ENCODE data around the gene GJC2.
A peak's percentile ranks its signal among the peaks of the same experiment; 100 is the strongest.
"Not testable (repeated sequence)": the region's sequence is repeated elsewhere in the genome, so short reads cannot be mapped to it uniquely, and the experiment has no call there.

GJC2 gene

DNA sequence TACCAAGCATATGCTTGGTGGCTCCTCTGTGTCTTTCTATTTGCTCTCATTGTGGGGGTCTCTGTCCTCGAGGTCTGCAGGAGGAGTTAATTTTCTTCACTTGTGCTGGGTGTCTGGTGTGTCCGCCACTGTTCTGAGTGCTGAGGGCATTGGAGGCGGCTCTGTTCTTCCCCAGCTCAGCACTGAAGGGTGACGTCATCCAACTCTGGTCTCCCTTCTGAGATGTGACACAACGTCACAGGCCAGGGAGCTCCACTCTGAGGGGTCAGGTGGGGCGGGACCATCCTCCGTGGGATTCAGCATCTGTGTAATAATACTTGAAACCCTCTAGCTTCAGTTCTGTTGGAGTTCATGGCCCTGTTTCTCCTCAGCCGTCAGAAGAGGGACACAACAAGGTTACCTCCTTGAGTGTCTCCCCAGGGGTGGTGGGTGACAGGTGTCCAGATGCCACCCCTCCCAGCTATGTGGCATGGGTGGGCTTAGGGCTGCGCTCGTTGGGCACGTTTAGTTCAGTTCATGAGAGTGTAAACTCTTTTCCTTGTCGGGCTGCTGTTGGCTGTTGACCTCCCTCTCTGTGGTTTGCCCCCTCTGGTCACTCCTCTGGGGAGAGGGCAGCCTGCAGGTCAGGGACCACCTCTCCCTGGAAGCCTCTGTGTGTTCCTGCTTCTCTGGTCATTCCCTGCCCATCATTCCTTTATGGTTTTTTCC, 19.0 kb downstream of the GJC2 start:
- no peak for TF ChIP-seq JUND (IDR thresholded peaks at IDR 0.05; ENCODE audit: low read depth)
- in situ Hi-C loops (cut with HindIII; ENCODE audit: low pct_unique_long_range_greater_than_20kb, low sequenced_read_pairs): no loop called here
- DNase-seq (ENCODE audit: low read depth in 1 of 2, low spot score in 1 of 2): no peak

DNA sequence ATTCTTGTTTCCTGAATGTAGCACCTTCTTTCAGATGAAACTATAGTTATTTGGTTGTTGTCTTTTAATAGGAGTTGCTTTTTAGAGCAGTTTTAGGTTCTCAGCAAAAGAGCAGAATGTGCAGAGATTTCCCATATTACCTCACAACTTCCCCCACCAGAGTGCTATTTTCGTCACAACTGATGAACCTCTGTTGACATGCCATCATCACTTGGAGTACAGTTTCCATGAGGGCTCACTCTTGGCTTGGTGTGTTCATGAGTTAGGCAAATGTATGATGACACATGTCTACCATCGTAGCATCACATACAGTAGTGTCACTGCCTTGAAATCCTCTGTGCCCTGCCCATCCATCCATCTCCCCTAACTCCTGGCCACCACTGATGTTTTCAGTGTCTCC, 19.6 kb downstream of the GJC2 start:
- in situ Hi-C loops (cut with HindIII; ENCODE audit: low pct_unique_long_range_greater_than_20kb, low sequenced_read_pairs): no loop called here
- DNase-seq (ENCODE audit: low read depth in 1 of 2, low spot score in 1 of 2): no peak
- TF ChIP-seq JUND (IDR thresholded peaks at IDR 0.05; ENCODE audit: low read depth): no peak

DNA sequence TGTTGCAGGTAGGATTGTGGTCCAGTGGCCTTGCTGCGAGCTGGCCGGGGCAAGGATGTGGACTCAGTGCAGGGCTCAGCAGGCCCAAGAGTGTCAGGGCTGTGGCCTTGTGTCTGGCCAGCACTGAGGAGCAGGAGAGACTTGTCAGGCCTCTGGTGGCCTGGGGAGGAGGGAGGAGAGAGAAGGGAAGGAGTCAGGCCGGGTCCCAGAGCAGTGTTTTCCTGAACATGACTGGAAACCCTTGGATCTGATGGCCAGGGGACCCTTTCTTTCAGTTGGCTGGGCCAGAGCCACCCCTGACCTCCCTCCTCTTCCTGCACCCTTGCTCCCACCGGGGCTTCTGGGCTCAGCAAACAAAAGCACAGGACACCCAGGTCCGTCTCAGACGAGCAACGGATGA, 20.9 kb downstream of the GJC2 start:
- no peak for DNase-seq (ENCODE audit: low read depth in 1 of 2, low spot score in 1 of 2)
- in situ Hi-C loops (cut with HindIII; ENCODE audit: low pct_unique_long_range_greater_than_20kb, low sequenced_read_pairs): no loop called here
- no peak for TF ChIP-seq JUND (IDR thresholded peaks at IDR 0.05; ENCODE audit: low read depth)

DNA sequence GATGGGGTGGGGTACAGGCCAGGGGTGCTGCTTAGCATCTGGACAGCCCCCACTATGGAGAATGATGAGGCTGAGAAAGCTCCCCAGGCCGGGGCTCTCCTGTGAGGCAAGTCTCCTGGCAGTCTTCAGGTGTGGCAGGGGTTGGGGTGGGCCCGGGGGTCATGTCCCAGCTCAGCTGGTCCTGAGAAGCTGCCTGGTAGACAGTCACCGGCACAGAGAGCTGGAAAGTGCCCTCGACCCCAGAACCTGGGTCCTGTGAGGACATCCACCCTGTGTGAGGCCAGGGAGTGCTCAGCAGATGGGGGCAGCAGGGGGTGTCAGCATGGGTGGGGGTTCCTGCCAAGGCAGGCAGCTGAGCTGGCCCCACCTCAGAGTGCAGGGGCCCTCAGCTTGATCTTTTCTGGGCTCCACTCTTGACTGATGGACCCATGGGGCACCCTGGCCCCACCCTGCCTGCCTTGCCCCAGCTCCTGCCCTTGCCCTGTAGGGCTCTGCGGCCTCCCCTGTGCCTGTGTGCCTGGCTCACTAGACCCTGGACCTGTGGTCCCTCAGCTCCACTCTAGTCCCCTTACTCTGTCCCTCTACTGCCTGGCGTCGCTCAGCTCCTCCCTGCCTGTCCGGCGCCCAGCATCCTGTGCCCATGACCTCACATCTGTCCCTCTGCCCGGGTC, 21.6 kb downstream of the GJC2 start:
- DNase-seq (ENCODE audit: low read depth in 1 of 2, low spot score in 1 of 2): no peak
- in situ Hi-C loops (cut with HindIII; ENCODE audit: low pct_unique_long_range_greater_than_20kb, low sequenced_read_pairs): no loop called here
- TF ChIP-seq JUND (IDR thresholded peaks at IDR 0.05; ENCODE audit: low read depth): no peak

DNA sequence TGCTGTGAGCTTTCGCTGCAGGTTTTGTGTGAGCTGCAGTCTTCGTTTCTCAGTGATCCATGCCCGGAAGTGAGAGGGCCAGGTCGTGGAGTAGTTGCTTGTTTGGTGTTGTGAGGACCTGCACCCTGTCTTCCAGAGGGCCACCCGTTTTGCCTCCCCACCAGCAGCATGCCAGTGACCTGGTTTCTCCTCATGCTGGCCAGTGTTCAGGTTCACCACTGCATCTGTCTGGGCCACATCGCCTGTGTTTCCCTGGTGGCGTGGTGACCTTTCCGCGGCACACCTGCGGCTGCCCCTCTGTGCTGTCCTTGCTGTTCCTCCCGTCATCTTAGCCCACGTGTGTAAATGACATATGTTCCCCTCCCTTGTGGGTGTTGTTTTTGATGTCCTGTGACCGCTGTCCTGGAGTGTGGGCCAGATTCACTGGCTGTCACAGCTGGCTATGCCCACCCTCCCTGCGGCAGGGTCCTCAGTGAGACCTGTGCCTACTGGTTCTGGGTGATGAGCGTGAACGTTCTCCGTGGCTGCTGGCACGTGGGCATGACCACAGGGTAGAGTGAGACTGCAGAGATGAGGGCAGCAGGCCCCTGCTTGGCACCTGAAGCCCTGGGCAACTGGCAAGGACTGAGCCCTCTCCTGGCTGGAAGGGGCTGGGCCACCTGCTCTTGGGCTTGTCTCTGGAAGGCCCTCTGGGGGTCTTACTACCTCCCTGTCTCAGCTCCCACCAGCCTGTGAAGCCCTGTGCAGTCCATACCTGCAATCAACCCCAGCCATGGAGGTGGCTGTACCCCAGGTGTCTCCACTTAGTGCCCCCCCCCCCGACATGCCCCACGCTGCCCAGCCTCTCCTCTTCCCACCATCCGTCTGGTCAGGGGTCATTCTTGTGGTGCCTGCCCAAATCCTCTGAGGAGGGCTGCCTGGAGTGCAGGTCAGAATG, 23.1 kb downstream of the GJC2 start:
- no peak for TF ChIP-seq JUND (IDR thresholded peaks at IDR 0.05; ENCODE audit: low read depth)
- DNase-seq (ENCODE audit: low read depth in 1 of 2, low spot score in 1 of 2): no peak
- in situ Hi-C loops (cut with HindIII; ENCODE audit: low pct_unique_long_range_greater_than_20kb, low sequenced_read_pairs): no loop called here

DNA sequence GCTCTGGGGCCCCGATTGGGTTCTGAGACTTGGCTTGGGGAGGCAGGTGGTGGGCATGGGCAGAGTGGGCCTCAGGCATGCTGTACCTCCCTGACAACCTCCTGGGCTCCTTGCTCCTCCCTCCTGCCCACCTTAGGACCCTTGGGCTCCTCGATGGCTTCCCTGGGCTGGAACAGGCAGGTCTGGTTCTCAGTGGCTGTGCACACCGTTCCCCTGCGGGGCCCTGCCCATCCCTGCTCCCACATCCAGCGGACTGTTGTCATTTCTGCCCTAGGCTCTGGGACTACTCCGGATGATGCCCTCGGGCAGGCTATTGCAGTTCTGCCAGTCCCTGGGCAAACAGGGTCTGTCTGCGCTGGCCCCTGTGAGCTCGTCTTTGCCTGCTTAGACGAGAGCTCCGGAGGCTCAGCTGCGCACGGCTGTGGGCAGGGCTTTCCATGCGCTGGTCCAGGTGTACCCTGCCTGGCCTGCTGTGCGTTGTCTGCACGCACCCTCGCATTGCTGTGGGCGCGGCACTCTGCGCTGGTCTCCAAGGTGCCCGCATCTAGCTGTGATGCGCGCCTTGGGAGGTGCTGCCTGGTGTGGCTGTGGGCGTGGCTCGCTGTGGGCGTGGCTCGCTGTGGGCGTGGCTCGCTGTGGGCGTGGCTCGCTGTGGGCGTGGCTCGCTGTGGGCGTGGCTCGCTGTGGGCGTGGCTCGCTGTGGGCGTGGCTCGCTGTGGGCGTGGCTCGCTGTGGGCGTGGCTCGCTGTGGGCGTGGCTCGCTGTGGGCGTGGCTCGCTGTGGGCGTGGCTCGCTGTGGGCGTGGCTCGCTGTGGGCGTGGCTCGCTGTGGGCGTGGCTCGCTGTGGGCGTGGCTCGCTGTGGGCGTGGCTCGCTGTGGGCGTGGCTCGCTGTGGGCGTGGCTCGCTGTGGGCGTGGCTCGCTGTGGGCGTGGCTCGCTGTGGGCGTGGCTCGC, 24.1 kb downstream of the GJC2 start:
- peak; percentile 88 to 90 for DNase-seq (ENCODE audit: low read depth in 1 of 2, low spot score in 1 of 2)
- in situ Hi-C loops (cut with HindIII; ENCODE audit: low pct_unique_long_range_greater_than_20kb, low sequenced_read_pairs): not testable (repeated sequence)

DNA sequence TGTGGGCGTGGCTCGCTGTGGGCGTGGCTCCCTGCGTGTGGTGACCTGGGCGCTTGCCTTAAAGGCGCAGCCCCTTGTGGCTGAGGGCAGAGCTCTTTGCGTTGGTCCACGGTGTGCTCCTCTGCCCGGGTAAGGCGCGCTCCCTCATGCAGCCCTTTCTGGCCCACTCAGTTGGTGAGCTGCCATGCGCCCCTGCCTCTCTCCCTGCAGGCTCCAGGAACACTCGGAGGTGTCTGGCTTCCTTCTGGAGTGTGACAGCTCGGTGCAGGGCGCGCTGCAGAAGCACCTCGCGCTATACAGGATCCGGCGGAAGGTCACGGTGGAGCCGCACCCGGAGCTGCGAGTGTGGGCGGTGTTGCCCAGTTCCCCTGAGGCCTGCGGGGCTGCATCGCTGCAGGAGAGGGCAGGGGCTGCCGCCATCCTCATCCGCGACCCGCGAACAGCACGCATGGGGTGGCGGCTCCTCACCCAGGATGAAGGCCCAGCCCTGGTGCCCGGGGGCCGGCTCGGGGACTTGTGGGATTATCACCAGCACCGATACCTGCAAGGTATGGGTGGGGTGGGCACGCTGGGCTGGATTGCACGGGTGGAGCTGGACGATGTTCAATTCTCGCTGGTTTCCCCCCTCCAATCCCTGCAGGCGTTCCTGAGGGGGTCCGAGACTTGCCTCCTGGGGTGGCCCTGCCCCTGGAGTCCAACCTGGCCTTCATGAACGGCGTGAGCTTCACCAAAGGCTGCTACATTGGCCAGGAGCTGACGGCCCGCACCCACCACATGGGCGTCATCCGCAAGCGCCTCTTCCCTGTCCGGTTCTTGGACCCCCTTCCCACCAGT, 25.0 kb downstream of the GJC2 start:
- no peak for TF ChIP-seq JUND (IDR thresholded peaks at IDR 0.05; ENCODE audit: low read depth)
- in situ Hi-C loops (cut with HindIII; ENCODE audit: low pct_unique_long_range_greater_than_20kb, low sequenced_read_pairs): no loop called here
- peak; percentile 88 to 96 for DNase-seq (ENCODE audit: low read depth in 1 of 2, low spot score in 1 of 2)

DNA sequence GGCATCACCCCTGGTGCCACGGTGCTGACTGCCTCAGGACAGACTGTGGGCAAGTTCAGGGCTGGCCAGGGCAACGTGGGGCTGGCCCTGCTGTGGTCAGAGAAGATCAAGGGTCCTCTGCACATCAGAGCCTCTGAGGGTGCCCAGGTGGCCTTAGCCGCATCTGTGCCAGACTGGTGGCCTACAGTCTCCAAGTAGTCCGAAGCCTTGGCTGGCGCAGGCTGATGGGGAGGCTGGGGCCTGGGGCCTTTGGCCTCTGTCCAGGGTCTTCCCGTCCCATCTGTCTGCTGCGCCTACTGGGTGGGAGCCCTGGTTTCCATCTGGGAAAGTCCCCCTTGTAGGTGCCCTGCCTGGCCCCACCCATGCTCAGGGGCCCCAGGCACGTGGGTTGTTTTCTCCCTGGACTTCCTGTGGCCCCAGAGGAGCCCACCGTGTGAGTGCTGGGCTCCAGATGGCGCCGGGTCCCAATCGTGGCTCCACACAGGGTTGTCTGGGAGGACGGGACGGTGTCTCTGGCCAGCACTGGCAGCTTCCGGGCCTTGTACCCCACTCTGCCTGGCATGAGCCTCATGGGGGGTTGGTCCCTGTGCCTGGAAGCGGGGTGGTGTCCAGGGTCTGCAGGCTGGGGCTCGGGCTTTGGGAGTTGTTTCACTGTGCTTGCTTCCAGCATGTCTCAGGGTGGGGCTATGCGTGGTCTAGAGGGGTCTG, 25.7 kb downstream of the GJC2 start:
- no peak for DNase-seq (ENCODE audit: low read depth in 1 of 2, low spot score in 1 of 2)
- TF ChIP-seq JUND (IDR thresholded peaks at IDR 0.05; ENCODE audit: low read depth): no peak
- in situ Hi-C loops (cut with HindIII; ENCODE audit: low pct_unique_long_range_greater_than_20kb, low sequenced_read_pairs): no loop called here

DNA sequence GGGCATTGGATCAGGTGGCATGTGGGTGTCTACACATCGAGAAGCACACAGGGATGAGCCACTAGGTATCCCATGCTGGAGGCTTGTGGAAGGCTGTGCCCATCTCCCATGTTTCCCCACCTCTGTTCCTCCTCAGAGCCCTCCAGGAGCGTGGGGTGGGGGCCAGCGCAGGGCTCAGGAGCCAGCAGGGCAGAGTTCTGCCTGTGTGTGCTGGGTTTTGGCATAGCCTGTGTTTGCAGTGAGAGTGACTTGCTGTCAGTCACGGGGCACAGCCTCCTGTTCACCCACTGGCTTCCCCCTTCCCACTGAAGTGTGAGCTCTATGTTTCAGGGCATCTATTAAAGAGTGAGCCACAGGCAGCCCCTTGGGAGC, 26.3 kb downstream of the GJC2 start:
- no peak for DNase-seq (ENCODE audit: low read depth in 1 of 2, low spot score in 1 of 2)

DNA sequence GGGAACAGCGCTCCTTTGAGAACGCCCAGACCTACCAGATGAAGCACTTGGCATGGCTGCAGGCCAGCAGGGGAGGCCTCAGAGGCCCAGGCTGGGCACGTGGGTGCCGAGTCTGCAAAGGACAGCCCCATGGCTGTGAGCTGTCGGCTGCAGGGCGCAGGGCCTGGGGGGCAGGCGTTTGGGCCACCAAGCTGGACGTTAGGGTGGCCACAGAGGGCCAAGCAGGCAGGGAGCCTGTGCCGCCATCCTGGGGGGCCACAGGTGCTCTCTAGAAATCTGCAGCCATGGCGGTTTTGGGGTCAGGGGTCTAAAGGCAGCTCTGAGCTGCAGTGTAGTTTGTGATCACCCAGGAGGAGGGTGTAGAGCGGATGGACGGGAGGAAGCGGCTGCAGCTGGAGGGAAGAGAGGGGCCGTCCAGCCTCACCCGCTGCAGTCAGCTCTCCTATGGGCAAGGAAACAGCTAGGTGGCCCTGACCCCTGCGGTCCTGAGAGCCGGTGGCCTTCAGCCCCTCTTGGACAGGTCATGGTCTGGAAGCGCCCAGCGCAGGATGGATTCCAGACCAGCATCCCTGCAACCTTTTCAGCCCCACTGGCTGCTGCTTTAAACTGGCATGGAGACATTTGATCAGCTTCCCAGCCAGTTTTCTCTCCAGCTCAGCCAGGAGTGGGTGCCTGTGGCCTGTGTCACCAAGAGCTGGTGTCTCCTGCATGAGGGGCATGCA, 26.9 kb downstream of the GJC2 start:
- no peak for TF ChIP-seq JUND (IDR thresholded peaks at IDR 0.05; ENCODE audit: low read depth)
- in situ Hi-C loops (cut with HindIII; ENCODE audit: low pct_unique_long_range_greater_than_20kb, low sequenced_read_pairs): no loop called here
- DNase-seq (ENCODE audit: low read depth in 1 of 2, low spot score in 1 of 2): no peak

More for the DNA sequence above, 26.3 kb downstream of the GJC2 start:
- in situ Hi-C loops (cut with HindIII; ENCODE audit: low pct_unique_long_range_greater_than_20kb, low sequenced_read_pairs): no loop called here
- no peak for TF ChIP-seq JUND (IDR thresholded peaks at IDR 0.05; ENCODE audit: low read depth)

Measured in T47D (cell line).